Kidney (tissue), 14 donors: ENCODE measurements around the gene TMEFF1. TPM values are rescaled to one million over a fixed set of nuclear protein-coding genes. Genes with fewer than 3 reads are reported as not detected.

Experiments
- DNase-seq, 5 donors: peaks; one replicate each; pipeline ENCODE4 v3.0.0-alpha.2; 2013 to 2020
- FAIRE-seq: peaks from 2 replicates; lab custom pipeline; 2012; peaks lifted over from hg19 to GRCh38; lab: Jason Lieb, UNC
- H3K27ac ChIP-seq, 2 donors: one replicate each; pipeline ENCODE4 v1.7.0; 2013; ENCODE audit warnings: low read depth in 2 of 2, low read length in 2 of 2, inconsistent platforms in 1 of 2
- H3K27me3 ChIP-seq: one replicate; pipeline ENCODE4 v1.7.1; 2013; ENCODE audit warnings: low read length, inconsistent platforms; ENCODE audit not compliant: control insufficient read depth, insufficient read depth
- H3K36me3 ChIP-seq, 3 donors: one replicate each; pipeline versions ENCODE4 v1.7.0 to v1.7.1; 2013; ENCODE audit warnings: low read length in 3 of 3, control low read depth in 1 of 3, inconsistent platforms in 1 of 3; ENCODE audit not compliant: insufficient read depth in 3 of 3, control insufficient read depth in 2 of 3
- H3K4me1 ChIP-seq, 3 donors: one replicate each; pipeline versions ENCODE4 v1.7.0 to v1.7.1; 2013; ENCODE audit warnings: low read length in 3 of 3, inconsistent platforms in 1 of 3, low read depth in 1 of 3; ENCODE audit not compliant: control insufficient read depth in 2 of 3, insufficient read depth in 2 of 3
- H3K4me3 ChIP-seq, 3 donors: one replicate each; pipeline versions ENCODE4 v1.7.0 to v1.8.1; 2013; ENCODE audit warnings: low read length in 3 of 3, control low read depth in 1 of 3, inconsistent platforms in 1 of 3
- H3K9ac ChIP-seq, 3 donors: one replicate each; pipeline versions ENCODE4 v1.7.0 to v1.7.1; 2013; ENCODE audit warnings: low read length in 3 of 3, control low read depth in 1 of 3, inconsistent platforms in 1 of 3
- H3K9me3 ChIP-seq, 3 donors: one replicate each; pipeline versions ENCODE4 v1.7.0 to v1.7.1; 2013; ENCODE audit warnings: low read length in 3 of 3, control low read depth in 1 of 3, inconsistent platforms in 1 of 3; ENCODE audit not compliant: control insufficient read depth in 2 of 3, insufficient read depth in 1 of 3
- CTCF ChIP-seq: IDR thresholded peaks from 3 replicates; pipeline ENCODE4 v1.5.1; 2012; ENCODE audit warnings: mild to moderate bottlenecking, moderate library complexity, borderline replicate concordance; ENCODE audit not compliant: insufficient read depth; ENCODE audit errors: extremely low read depth
- intact Hi-C: fragments of 100-400 bp; cut with DNase I; formaldehyde crosslinking; loops from one replicate; pipeline ENCODE4 v1.11.1; 2022
- polyA plus RNA-seq: library from polyadenylated mRNA; stranded (reverse); fragments of 350-450 nt; fragmentation: Illumina TruSeq; extraction: RNeasy Lipid Tissue Mini Kit (QIAGEN cat#74804); gene quantifications from one replicate; pipeline ENCODE4 v1.2.3, GENCODE V29; 2014; ENCODE audit warnings: low read depth, low replicate concordance; ENCODE audit not compliant: insufficient read depth
- total RNA-seq: library from RNA; stranded (reverse); fragmentation: NEBNext Ultra II Directional; extraction: Animal tissue kit (Norgen Biotek cat#: 25700); gene quantifications from one replicate; pipeline ENCODE4 v1.2.1, GENCODE V29; 2021
- donor health status: control.
- donor health status: control.
- donor health status: control.
- donor health status: control.
- donor health status: control.
- donor health status: DM: yes; HTN: yes; CAD: no.
- donor health status: Normal renal cell carcinoma (clear cell type).

The TMEFF1 gene
- total and polyA plus RNA-seq, 2 donors from 2014 or later = 0.66 TPM; not detected in 1

GRCh38 chr9:100474924-100475276, 2.0 kb downstream of the TMEFF1 start:
- no peak for FAIRE-seq
- intact Hi-C loops = no loop called here
- Histone ChIP-seq H3K9ac (no peak overlapping the region), H3K36me3 (no peaks in the 10 kb centered on the region), H3K27me3 (no peaks in the 10 kb centered on the region), H3K27ac (no peak overlapping the region), H3K4me3 (no peak overlapping the region), H3K9me3 (no peaks in the 10 kb centered on the region), H3K4me1 (no peaks in the 10 kb centered on the region)
- no peak for DNase-seq
- no peak for TF ChIP-seq CTCF

GRCh38 chr9:100477241-100477640, 4.3 kb downstream of the TMEFF1 start:
- intact Hi-C loops = no loop called here
- FAIRE-seq (no peak), DNase-seq (no peak)
- TF ChIP-seq CTCF = no peak
- no peaks in the 10 kb centered on the region for H3K4me1 ChIP-seq
- H3K27me3 ChIP-seq = no peaks in the 10 kb centered on the region
- H3K36me3 ChIP-seq = no peaks in the 10 kb centered on the region
- no peak overlapping the region for H3K27ac ChIP-seq
- H3K9ac ChIP-seq = no peak overlapping the region
- H3K4me3 ChIP-seq = no peak overlapping the region
- no peaks in the 10 kb centered on the region for H3K9me3 ChIP-seq

GRCh38 chr9:100478192-100478591, 5.2 kb downstream of the TMEFF1 start:
- TF ChIP-seq CTCF = no peak
- no peak overlapping the region for H3K27ac ChIP-seq
- DNase-seq (no peak), FAIRE-seq (no peak)
- H3K4me1 ChIP-seq = no peaks in the 10 kb centered on the region
- intact Hi-C loops = no loop called here
- no peak overlapping the region for H3K4me3 ChIP-seq
- H3K9ac ChIP-seq = no peak overlapping the region
- no peaks in the 10 kb centered on the region for H3K27me3 ChIP-seq
- H3K36me3 ChIP-seq = no peaks in the 10 kb centered on the region
- H3K9me3 ChIP-seq = no peaks in the 10 kb centered on the region

GRCh38 chr9:100479820-100480219, 6.9 kb downstream of the TMEFF1 start:
- FAIRE-seq = no peak

More at GRCh38 chr9:100479820-100480219, 6.9 kb downstream of the TMEFF1 start:
- Histone ChIP-seq H3K4me3 (no peak overlapping the region), H3K9me3 (no peaks in the 10 kb centered on the region), H3K36me3 (no peaks in the 10 kb centered on the region), H3K4me1 (no peaks in the 10 kb centered on the region), H3K9ac (no peak overlapping the region), H3K27me3 (no peaks in the 10 kb centered on the region), H3K27ac (no peak overlapping the region)
- intact Hi-C loops = no loop called here
- TF ChIP-seq CTCF = no peak
- no peak for DNase-seq
